ENCODE measurements around the gene SND1.

The SND1 gene

DNA sequence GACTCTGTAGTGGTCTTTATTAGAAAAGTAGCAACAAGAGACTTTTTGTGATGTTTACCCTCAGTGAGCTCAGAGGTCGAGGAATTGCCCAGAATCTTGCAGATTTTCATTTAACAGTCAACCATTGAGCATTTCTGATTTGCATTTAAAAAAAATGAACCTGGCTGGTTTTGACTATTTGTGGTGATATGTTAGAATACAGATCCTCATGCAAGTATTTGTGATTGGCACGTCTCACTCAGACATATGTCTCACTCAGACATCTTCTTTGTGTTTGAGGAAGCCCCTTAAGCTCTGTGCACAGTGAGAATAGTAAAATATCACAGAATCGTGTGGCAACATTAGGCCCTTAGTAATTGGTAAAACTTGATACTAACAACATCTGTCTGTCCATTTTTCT is 113.2 kb downstream of the SND1 start:
- no peak for DNase-seq
- no peak for TF ChIP-seq POLR2A (IDR thresholded peaks at IDR 0.05; ENCODE audit: low read length)
- TF ChIP-seq GATA1 (IDR thresholded peaks at IDR 0.05; ENCODE audit: low read depth, low read length), result no peak

GRCh38 chr7:127766831-127767459 is 115.0 kb downstream of the SND1 start:
- TF ChIP-seq GATA1 (IDR thresholded peaks at IDR 0.05; ENCODE audit: low read depth, low read length), result no peak
- TF ChIP-seq POLR2A (IDR thresholded peaks at IDR 0.05; ENCODE audit: low read length), result no peak
- no peak for DNase-seq

- TF ChIP-seq GATA1 (IDR thresholded peaks at IDR 0.05; ENCODE audit: low read depth, low read length) (no peak), POLR2A (IDR thresholded peaks at IDR 0.05; ENCODE audit: low read length) (no peak)
- DNase-seq, result no peak
Observed at GRCh38 chr7:127768241-127768640, 116.2 kb downstream of the SND1 start.

DNA sequence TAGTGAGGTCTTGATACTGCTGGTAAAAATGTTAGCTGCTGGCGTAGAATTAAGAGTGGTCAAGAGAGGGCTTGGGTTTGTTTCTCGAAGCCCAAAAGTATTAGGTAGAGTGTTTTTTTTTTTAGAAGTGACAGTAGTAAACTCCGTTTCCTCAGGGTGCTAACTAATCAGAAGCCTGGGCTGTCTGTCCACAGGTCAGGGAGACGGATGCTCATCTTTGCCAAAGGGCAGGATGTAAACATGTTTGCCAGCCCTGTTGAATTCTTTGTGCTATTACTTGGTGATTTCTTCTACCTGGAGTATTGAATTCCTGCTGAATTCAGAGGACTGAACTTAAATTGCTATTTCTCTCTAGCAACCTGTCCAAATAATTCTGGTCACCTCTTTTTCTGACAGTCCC is 117.1 kb downstream of the SND1 start:
- TF ChIP-seq GATA1 (IDR thresholded peaks at IDR 0.05; ENCODE audit: low read depth, low read length), result no peak
- TF ChIP-seq POLR2A (IDR thresholded peaks at IDR 0.05; ENCODE audit: low read length), result no peak
- DNase-seq, result no peak

DNA sequence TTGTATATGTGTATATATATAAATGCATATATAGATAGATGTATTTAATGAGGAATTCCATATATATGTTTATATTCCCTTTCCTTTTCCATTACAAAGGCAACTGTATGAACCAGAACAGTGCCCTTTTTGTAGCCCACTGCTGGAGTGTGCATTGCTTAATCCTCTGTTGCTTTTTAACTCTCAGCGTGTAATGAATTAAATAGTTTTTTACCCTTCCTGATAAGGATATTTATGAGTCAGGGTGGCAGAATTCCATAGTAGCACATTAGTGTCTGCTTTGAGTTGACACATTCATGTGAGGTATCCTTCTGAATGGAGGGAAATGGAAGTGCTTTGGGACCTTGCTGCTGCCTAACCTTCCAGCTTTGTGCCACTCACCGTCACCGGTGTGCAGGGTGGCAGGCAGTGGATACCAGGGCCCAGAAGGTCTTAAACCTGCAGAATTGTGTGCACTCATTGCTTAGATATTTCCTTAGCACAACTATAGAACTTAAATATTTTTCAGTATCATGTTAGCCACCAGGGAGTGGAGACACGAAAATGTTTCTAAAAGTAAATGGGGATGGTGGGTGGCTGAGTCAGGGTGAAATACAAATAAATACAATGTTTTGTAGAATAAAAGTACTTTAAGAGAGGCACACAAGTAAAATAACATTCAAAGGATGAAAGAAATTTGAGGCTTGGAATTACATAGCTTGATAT is 117.9 kb downstream of the SND1 start:
- DNase-seq, result no peak
- no peak for TF ChIP-seq GATA1 (IDR thresholded peaks at IDR 0.05; ENCODE audit: low read depth, low read length)
- TF ChIP-seq POLR2A (IDR thresholded peaks at IDR 0.05; ENCODE audit: low read length), result no peak

DNA sequence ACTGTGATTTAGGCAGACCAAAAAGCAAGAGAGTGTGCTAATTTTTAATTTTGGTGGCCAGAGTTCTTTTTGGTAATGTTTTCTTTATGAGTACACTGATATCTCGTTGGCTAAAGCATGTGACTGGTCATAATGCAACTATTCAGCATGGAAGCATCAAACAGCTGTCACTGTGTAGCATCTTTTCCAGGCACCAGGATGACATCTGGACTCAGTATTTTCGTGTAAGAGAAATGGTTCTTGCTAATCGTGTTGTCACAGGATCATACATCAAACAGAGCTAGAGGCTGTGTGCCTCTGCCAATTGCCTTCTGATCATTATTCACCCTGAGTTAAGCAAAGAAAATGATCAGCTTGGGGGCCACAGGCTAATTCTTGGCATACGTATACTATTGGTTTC is 118.9 kb downstream of the SND1 start:
- TF ChIP-seq POLR2A (IDR thresholded peaks at IDR 0.05; ENCODE audit: low read length) (no peak), GATA1 (IDR thresholded peaks at IDR 0.05; ENCODE audit: low read depth, low read length) (no peak)

DNA sequence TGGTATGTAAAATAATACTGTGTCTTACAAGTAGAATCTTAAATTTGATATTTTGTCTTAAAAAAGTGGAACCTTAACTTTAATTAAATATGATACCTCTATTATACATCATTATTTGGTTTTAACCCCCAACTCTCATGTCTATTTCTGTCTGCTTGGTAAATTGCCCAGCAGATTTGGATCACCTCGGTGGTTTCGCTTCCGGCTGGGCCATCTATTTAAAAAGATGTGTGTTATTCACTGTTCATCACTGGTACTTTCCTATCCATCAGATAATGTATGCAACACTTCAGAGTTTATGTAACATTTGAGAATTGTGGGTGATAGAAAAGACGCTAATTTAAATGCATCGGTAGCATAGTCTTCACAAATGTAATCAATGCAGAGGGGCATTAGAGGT is 119.7 kb downstream of the SND1 start:
- no peak for TF ChIP-seq GATA1 (IDR thresholded peaks at IDR 0.05; ENCODE audit: low read depth, low read length)
- DNase-seq, result no peak

More for the DNA sequence above, 118.9 kb downstream of the SND1 start:
- no peak for DNase-seq

GRCh38 chr7:127776776-127777386 is 124.9 kb downstream of the SND1 start:
- no peak for TF ChIP-seq GATA1 (IDR thresholded peaks at IDR 0.05; ENCODE audit: low read depth, low read length)
- TF ChIP-seq POLR2A (IDR thresholded peaks at IDR 0.05; ENCODE audit: low read length), result no peak
- DNase-seq, result no peak

- DNase-seq, result no peak
- TF ChIP-seq POLR2A (IDR thresholded peaks at IDR 0.05; ENCODE audit: low read length), result no peak
- no peak for TF ChIP-seq GATA1 (IDR thresholded peaks at IDR 0.05; ENCODE audit: low read depth, low read length)
Observed at GRCh38 chr7:127780489-127780888, 128.5 kb downstream of the SND1 start.

- no peak for TF ChIP-seq GATA1 (IDR thresholded peaks at IDR 0.05; ENCODE audit: low read depth, low read length)
- no peak for TF ChIP-seq POLR2A (IDR thresholded peaks at IDR 0.05; ENCODE audit: low read length)
- DNase-seq, result no peak
Observed at GRCh38 chr7:127781081-127781480, 129.1 kb downstream of the SND1 start.

DNA sequence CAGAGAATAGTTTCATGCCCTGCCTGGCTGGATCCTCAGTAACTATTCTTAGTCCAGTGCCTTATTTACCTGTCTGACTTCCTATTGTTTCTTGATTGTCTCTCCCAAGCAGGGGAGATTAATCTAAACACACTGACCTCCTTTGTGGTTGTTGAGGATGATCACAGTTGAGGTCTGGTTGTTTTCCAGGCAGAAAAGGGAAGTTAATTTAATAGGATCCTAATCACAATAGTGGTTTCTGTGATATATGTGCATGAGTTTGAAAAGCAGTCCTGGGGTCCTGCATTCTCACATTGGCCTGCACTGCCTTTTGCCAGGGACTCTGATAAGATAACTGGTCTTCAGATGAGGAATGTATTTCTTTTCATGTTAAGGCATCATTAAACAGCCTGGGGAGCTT is 130.1 kb downstream of the SND1 start:
- no peak for TF ChIP-seq POLR2A (IDR thresholded peaks at IDR 0.05; ENCODE audit: low read length)
- no peak for TF ChIP-seq GATA1 (IDR thresholded peaks at IDR 0.05; ENCODE audit: low read depth, low read length)
- DNase-seq, result no peak

DNA sequence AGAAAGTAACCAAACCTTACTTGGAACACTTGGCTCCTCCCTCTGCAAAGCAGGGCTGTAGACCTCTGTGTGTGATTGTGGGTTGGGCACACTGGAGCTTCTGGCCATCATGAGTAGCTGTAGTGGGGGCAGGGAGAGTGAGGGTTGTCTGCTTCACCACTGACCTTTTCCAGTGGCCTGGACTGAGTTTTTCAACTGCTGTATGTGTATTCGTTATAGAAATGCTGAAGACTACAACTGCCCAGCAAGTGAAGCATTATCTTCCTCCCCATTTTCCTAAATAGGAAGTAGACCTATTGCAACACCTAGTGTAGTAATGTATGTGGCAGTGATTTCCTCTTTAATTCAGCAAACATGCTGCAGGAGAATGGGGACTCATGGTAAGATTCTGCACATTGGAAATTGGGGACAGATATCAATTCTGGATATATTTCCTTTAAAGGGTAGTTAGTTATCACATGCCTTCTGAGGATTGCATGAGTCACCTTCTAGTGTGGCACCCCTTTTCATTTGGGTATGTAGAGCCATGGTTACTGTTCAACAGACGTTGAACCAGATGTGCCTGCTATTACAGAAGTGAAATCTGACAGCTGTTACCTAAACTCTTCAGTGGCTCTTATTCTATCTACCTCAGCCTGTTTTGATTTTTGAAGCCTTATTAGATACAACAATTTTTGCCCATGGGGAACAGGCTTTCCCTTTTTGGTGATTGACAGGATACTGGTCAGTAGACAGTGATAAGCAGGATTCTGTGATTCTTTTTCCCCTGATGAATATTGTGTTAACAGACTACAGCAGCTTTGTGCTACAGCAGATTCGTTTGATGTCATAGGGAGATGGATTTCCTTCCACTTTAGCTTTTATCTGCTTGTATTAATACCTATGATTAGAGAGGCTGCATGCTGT is 130.9 kb downstream of the SND1 start:
- no peak for TF ChIP-seq GATA1 (IDR thresholded peaks at IDR 0.05; ENCODE audit: low read depth, low read length)
- TF ChIP-seq POLR2A (IDR thresholded peaks at IDR 0.05; ENCODE audit: low read length), result no peak
- no peak for DNase-seq

DNA sequence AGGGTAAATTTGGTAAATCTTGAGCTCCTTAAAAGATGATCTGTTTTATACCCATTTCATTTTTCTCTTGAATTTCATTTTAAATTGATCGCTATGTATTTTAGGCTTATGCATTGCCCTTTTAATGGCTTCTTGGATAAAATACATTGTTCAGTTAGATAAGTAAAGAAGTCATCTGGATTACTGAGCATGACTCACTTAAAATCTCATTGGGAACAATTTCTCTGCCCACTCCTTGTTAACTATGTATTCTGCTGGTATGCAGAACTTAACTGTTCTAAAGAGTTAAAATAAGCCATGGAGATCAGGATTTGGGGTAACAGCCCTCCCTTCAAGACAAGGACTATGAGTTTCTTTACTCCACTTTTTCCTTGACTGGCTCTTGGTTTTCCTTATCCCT is 134.2 kb downstream of the SND1 start:
- no peak for DNase-seq
- no peak for TF ChIP-seq POLR2A (IDR thresholded peaks at IDR 0.05; ENCODE audit: low read length)

- no peak for DNase-seq
- TF ChIP-seq GATA1 (IDR thresholded peaks at IDR 0.05; ENCODE audit: low read depth, low read length) (no peak), POLR2A (IDR thresholded peaks at IDR 0.05; ENCODE audit: low read length) (no peak)
Observed at GRCh38 chr7:127789031-127789430, 137.0 kb downstream of the SND1 start.

Measured in erythroblast (primary cell).